ENCODE results near the gene PRELP.

DNA sequence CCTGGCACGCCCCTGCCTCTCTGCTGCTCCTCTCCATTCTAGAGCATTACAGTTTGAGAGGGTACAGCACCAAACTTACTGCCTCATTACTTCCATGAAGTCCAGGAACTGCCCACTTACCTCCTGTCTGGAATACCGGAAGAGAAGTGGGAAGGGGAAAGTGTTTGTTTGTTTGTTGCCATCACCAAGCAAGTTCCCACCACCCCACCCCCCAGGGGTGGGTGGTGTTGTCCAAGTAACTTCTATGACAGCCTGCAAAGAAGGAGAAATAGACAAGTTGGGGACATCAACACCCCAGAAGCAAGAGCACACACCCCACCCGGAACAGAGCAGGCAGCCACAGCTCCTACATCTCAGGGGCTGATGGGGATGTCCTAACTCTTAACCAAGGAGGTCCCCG, 36.3 kb downstream of the PRELP start:
- TF ChIP-seq, protein P1, sequence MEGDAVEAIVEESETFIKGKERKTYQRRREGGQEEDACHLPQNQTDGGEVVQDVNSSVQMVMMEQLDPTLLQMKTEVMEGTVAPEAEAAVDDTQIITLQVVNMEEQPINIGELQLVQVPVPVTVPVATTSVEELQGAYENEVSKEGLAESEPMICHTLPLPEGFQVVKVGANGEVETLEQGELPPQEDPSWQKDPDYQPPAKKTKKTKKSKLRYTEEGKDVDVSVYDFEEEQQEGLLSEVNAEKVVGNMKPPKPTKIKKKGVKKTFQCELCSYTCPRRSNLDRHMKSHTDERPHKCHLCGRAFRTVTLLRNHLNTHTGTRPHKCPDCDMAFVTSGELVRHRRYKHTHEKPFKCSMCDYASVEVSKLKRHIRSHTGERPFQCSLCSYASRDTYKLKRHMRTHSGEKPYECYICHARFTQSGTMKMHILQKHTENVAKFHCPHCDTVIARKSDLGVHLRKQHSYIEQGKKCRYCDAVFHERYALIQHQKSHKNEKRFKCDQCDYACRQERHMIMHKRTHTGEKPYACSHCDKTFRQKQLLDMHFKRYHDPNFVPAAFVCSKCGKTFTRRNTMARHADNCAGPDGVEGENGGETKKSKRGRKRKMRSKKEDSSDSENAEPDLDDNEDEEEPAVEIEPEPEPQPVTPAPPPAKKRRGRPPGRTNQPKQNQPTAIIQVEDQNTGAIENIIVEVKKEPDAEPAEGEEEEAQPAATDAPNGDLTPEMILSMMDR (IDR thresholded peaks at IDR 0.05): no peak
- TF ChIP-seq POLR2A (IDR thresholded peaks at IDR 0.05): no peak
